HCT116 (cell line): ENCODE measurements around the gene OPALIN. TPM values are rescaled to one million over a fixed set of nuclear protein-coding genes. Genes with fewer than 3 reads are reported as not detected.

Experiments used
- ATAC-seq: fragments of 200-7000 bp; cut with Tn5 transposase; 2 replicates; pipeline ENCODE4 v1.9.1; 2020; ENCODE audit warnings: mild to moderate bottlenecking, moderate library complexity
- BruUV-seq: library from RNA; stranded (reverse); fragments of 400-500 nt; replicated peaks from 2 replicates; lab custom pipeline; 2021; lab: Mats Ljungman, UMichigan
- CTCF ChIA-PET: fragments of 300-600 bp; sonication (Branson Sonifier 250); formaldehyde crosslinking; loops from one replicate; lab custom pipeline; 2021; ENCODE audit warnings: antibody characterized with exemption; lab: Charles Lee
- POLR2A ChIA-PET: fragments of 300-600, 350-600 bp; sonication (Branson Sonifier 250); formaldehyde crosslinking; loops from one replicate; lab custom pipeline; 2021; ENCODE audit warnings: antibody characterized with exemption; lab: Charles Lee
- RAD21 ChIA-PET, 2 experiments: fragments of 300-600 bp; sonication (Branson Sonifier 250); formaldehyde crosslinking; loops; one replicate each; lab custom pipeline; 2023; ENCODE audit warnings: low total read pairs in 2 of 2; ENCODE audit not compliant: uncharacterized antibody in 2 of 2, unreplicated experiment in 2 of 2, low non-redundant PET in 1 of 2; lab: Charles Lee
- DNase-seq: peaks from one replicate; pipeline ENCODE4 v3.0.0-alpha.2; 2010; ENCODE audit warnings: low read depth, low spot score
- H2AFZ ChIP-seq: fragments of 200-600 bp; shearing (Covaris generic), sonication (generic); 2 replicates; pipeline ENCODE4 v1.6.1; 2017; ENCODE audit warnings: low read depth, mixed run types, mixed read lengths, antibody characterized with exemption, low read length; ENCODE audit not compliant: poor library complexity, severe bottlenecking
- H3K27ac ChIP-seq: 2 replicates; pipeline ENCODE4 v1.5.1; 2012; ENCODE audit warnings: low read depth, low read length
- H3K27me3 ChIP-seq: fragments of 200-600 bp; sonication (generic); 2 replicates; pipeline ENCODE4 v1.6.1; 2016; ENCODE audit warnings: mixed run types, low read length, mixed read lengths; ENCODE audit not compliant: insufficient read depth
- H3K36me3 ChIP-seq, 2 experiments: fragments of 200-500 bp in 1 of 2; fragments of 200-600 bp in 1 of 2; sonication (Bioruptor generic) in 1 of 2; sonication (generic) in 1 of 2; 2 replicates each; pipeline versions ENCODE4 v1.5.1 to v1.6.1; 2014 to 2016; ENCODE audit warnings: low read length in 2 of 2, inconsistent platforms in 1 of 2, mixed read lengths in 1 of 2, mixed run types in 1 of 2; ENCODE audit not compliant: insufficient read depth in 2 of 2, control insufficient read depth in 1 of 2
- H3K4me1 ChIP-seq, 2 experiments: fragments of 200-600 bp in 1 of 2; sonication (generic) in 1 of 2; 2 replicates each; pipeline versions ENCODE4 v1.5.1 to v1.6.1; 2012 to 2017; ENCODE audit warnings: low read length in 2 of 2, inconsistent platforms in 1 of 2, mild to moderate bottlenecking in 1 of 2, mixed read lengths in 1 of 2, mixed run types in 1 of 2, moderate library complexity in 1 of 2; ENCODE audit not compliant: insufficient read depth in 2 of 2, control insufficient read depth in 1 of 2
- H3K4me2 ChIP-seq: fragments of 200-600 bp; sonication (generic); 2 replicates; pipeline ENCODE4 v1.6.1; 2017; ENCODE audit warnings: mixed run types, low read length, mixed read lengths
- H3K4me3 ChIP-seq, 2 experiments: fragments of 200-600 bp in 1 of 2; sonication (generic) in 1 of 2; replicated peaks in 1 of 2; 2 replicates each; pipeline ENCODE4 v1.5.1; 2011 to 2016; ENCODE audit warnings: low read length in 2 of 2, control low read depth in 1 of 2, low read depth in 1 of 2, mild to moderate bottlenecking in 1 of 2, mixed read lengths in 1 of 2, mixed run types in 1 of 2
- H3K79me2 ChIP-seq: fragments of 200-600 bp; sonication (generic); 2 replicates; pipeline ENCODE4 v1.6.1; 2017; ENCODE audit warnings: mild to moderate bottlenecking, mixed run types, low read length, moderate library complexity, mixed read lengths; ENCODE audit not compliant: insufficient read depth
- H3K9ac ChIP-seq: fragments of 200-600 bp; sonication (generic); 2 replicates; pipeline ENCODE4 v1.6.1; 2016; ENCODE audit warnings: low read length, mixed read lengths
- H3K9me2 ChIP-seq: fragments of 200-600 bp; sonication (generic), shearing (Covaris generic); 2 replicates; pipeline ENCODE4 v1.6.1; 2017; ENCODE audit warnings: mixed run types, mild to moderate bottlenecking, moderate library complexity; ENCODE audit not compliant: insufficient read depth
- H3K9me3 ChIP-seq, 2 experiments: fragments of 200-500 bp in 1 of 2; fragments of 200-600 bp in 1 of 2; sonication (Bioruptor generic) in 1 of 2; sonication (generic) in 1 of 2; 2 replicates each; pipeline ENCODE4 v1.6.1; 2014 to 2017; ENCODE audit warnings: low read length in 2 of 2, mixed read lengths in 2 of 2, inconsistent platforms in 1 of 2, low read depth in 1 of 2, mild to moderate bottlenecking in 1 of 2, mixed run types in 1 of 2, moderate library complexity in 1 of 2; ENCODE audit not compliant: control insufficient read depth in 1 of 2, insufficient read depth in 1 of 2
- H4K20me1 ChIP-seq: fragments of 200-600 bp; sonication (generic), shearing (Covaris generic); 2 replicates; pipeline ENCODE4 v1.6.1; 2017; ENCODE audit warnings: mixed run types, mild to moderate bottlenecking, moderate library complexity; ENCODE audit not compliant: insufficient read depth
- ATF3 ChIP-seq: IDR thresholded peaks from 2 replicates; pipeline ENCODE4 v1.6.1; 2012
- CBX3 ChIP-seq: IDR thresholded peaks from 2 replicates; pipeline ENCODE4 v1.6.1; 2012; ENCODE audit warnings: low read depth
- CEBPB ChIP-seq: IDR thresholded peaks from 2 replicates; pipeline ENCODE4 v1.6.1; 2012; ENCODE audit warnings: low read depth
- CTCF ChIP-seq, 3 experiments: fragments of 200-600 bp in 1 of 3; sonication (generic) in 1 of 3; IDR thresholded peaks in 2 of 3; conservative IDR thresholded peaks in 1 of 3; 2 replicates each; pipeline ENCODE4 v1.5.1; 2012 to 2017; ENCODE audit warnings: low read depth in 2 of 3, low read length in 2 of 3, antibody characterized with exemption in 1 of 3, borderline replicate concordance in 1 of 3, control low read depth in 1 of 3, mild to moderate bottlenecking in 1 of 3, mixed read lengths in 1 of 3, mixed run types in 1 of 3, moderate library complexity in 1 of 3; ENCODE audit not compliant: insufficient read depth in 1 of 3
- ELF1 ChIP-seq: IDR thresholded peaks from 2 replicates; pipeline ENCODE4 v1.6.1; 2012; ENCODE audit warnings: low read depth, borderline replicate concordance
- FOSL1 ChIP-seq: IDR thresholded peaks from 2 replicates; pipeline ENCODE4 v1.6.1; 2012; ENCODE audit warnings: low read depth
- RAD21 ChIP-seq: IDR thresholded peaks from 2 replicates; pipeline ENCODE4 v1.6.1; 2012; ENCODE audit warnings: low read depth, mild to moderate bottlenecking
- SP1 ChIP-seq: IDR thresholded peaks from 2 replicates; pipeline ENCODE4 v1.6.1; 2012; ENCODE audit warnings: low read depth
- TCF7L2 ChIP-seq: IDR thresholded peaks from 2 replicates; pipeline ENCODE4 v1.7.0; 2011; ENCODE audit warnings: borderline replicate concordance, inconsistent platforms; ENCODE audit not compliant: insufficient read depth, insufficient read length; ENCODE audit errors: extremely low read depth
- YY1 ChIP-seq: IDR thresholded peaks from 2 replicates; pipeline ENCODE4 v1.6.1; 2011; ENCODE audit warnings: low read length, low read depth, moderate library complexity, mild to moderate bottlenecking; ENCODE audit not compliant: insufficient replicate concordance; ENCODE audit errors: extremely low read depth
- intact Hi-C: fragments of 100-400 bp; cut with micrococcal nuclease; formaldehyde crosslinking; loops from 2 replicates; pipeline ENCODE4 v1.10.0; 2022
- total RNA-seq: library from RNA; stranded (reverse); gene quantifications from one replicate; pipeline ENCODE4 v1.2.1, GENCODE V29; 2021; ENCODE audit not compliant: unreplicated experiment

The OPALIN gene
- total RNA-seq, 1 experiment from 2014 or later, result not detected

- Histone ChIP-seq H3K27me3 (no peaks in the 10 kb centered on the region), H4K20me1 (no peaks in the 10 kb centered on the region), H3K36me3 (no peaks in the 10 kb centered on the region), H3K27ac (no peak overlapping the region), H3K4me2 (no peak overlapping the region), H3K9me2 (no peaks in the 10 kb centered on the region), H3K4me3 (no peak overlapping the region), H3K4me1 (peaks cover 0 to 24% of the 10 kb centered on the region in 2 experiments; a peak in 3 of 4 replicates), H2AFZ (no peak overlapping the region), H3K9ac (no peak overlapping the region), H3K79me2 (no peaks in the 10 kb centered on the region), H3K9me3 (no peaks in the 10 kb centered on the region)
- TF ChIP-seq CEBPB (no peak), FOSL1 (no peak), TCF7L2 (no peak), ATF3 (no peak), ELF1 (no peak), CBX3 (no peak), SP1 (no peak), RAD21 (no peak), YY1 (no peak)
- DNase-seq (no peak), ATAC-seq (no peak)
- BruUV-seq, result no TSS peak
- intact Hi-C loops, result loop anchor here (10.0 kb wide), 1 partner anchor 273 kb away; no protein-coding TSS in a partner anchor
- ChIA-PET RAD21 (no interaction called here), POLR2A (no interaction called here), CTCF (interaction anchor here (1.0 to 2.5 kb wide), 7 partner anchors 13 to 654 kb away, joined by 3 to 15 read pairs (median 6); partner anchors contain the start of gene TLL2)
Measured at GRCh38 chr10:96371356-96371755, 12.6 kb upstream of the OPALIN start.

GRCh38 chr10:96370584-96371157, 11.9 kb upstream of the OPALIN start:
- Histone ChIP-seq H3K4me2 (peak overlapping the region; percentile 29), H3K9me3 (no peaks in the 10 kb centered on the region), H4K20me1 (no peaks in the 10 kb centered on the region), H3K9ac (no peak overlapping the region), H3K4me3 (no peak overlapping the region), H3K79me2 (no peaks in the 10 kb centered on the region), H3K27ac (no peak overlapping the region), H3K36me3 (no peaks in the 10 kb centered on the region), H3K9me2 (no peaks in the 10 kb centered on the region), H2AFZ (peak overlapping the region; percentile 89), H3K27me3 (no peaks in the 10 kb centered on the region), H3K4me1 (peaks cover 0 to 23% of the 10 kb centered on the region in 2 experiments; a peak in 3 of 4 replicates)
- ChIA-PET RAD21 (no interaction called here), CTCF (interaction anchor here (0.6 to 2.5 kb wide), 15 partner anchors 8 to 655 kb away, joined by 3 to 15 read pairs (median 4); partner anchors contain the start of gene TLL2), POLR2A (no interaction called here)
- peak; percentile 44 for DNase-seq
- peak; percentile 71 for ATAC-seq
- peak; percentile 68 for TF ChIP-seq RAD21
- TF ChIP-seq CTCF (IDR thresholded peaks at IDR 0.05 in 2 of 3, conservative IDR thresholded peaks at IDR 0.05 in 1 of 3; ENCODE audit: borderline replicate concordance in 1 of 3, insufficient read depth in 1 of 3, low read depth in 2 of 3, low read length in 2 of 3), result peak; percentile 59 to 94 (median 82); a peak in 5 of 6 replicates
- TF ChIP-seq YY1, result no peak
- no TSS peak for BruUV-seq
- intact Hi-C loops, result loop anchor here (10.0 kb wide), 1 partner anchor 274 kb away; no protein-coding TSS in a partner anchor
